HCT116 (cell line): ENCODE results near the gene FBXL19.

Experiments
- SIN3A ChIP-seq: IDR thresholded peaks from 2 replicates; pipeline ENCODE4 v1.6.1; 2012; ENCODE audit warnings: low read depth
- TF ChIP-seq, protein P1 (sequence below), 3 experiments: fragments of 200-600 bp in 1 of 3; sonication (generic) in 1 of 3; IDR thresholded peaks in 2 of 3; conservative IDR thresholded peaks in 1 of 3; 2 replicates each; pipeline ENCODE4 v1.5.1; 2012 to 2017; ENCODE audit warnings: low read depth in 2 of 3, low read length in 2 of 3, antibody characterized with exemption in 1 of 3, borderline replicate concordance in 1 of 3, control low read depth in 1 of 3, mild to moderate bottlenecking in 1 of 3, mixed read lengths in 1 of 3, mixed run types in 1 of 3, moderate library complexity in 1 of 3; ENCODE audit not compliant: insufficient read depth in 1 of 3
- TF ChIP-seq, protein P2 (sequence below): IDR thresholded peaks from 2 replicates; pipeline ENCODE4 v1.6.1; 2012

DNA sequence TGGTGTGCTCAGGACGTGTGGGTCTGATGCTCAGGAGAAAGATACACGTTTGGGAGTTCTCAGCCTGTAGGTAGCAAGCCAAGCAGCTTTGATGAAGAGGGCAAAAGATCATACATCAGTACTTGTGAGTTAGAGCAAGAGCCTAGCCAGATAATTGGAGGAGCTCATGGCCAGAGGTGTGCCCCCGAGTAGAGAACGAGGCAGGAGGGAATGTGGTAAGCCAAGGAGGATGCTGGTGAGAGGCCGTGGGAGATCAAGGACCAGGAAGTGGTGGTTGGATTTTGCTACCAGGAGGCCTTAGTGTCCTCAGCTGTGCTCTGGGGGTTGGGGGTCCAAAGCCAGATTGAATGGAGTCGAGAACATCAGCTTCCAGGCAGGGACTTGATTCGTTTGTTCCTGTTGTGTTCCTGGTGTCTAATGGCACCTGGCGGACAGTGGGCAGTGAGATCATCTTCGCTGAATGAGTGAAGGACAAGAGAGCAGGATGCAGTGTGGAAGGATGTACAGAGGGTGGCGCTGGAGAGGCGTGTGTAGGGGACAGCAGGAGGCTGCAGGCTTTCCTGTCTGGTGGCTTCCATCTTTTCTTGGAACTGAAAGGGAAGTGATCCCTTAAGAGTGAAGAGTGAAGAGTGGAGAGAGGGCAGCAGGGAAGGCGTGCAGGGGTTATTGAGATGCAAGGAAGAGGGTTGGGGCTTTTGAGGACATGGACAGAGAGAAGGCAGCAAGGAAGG is 11.6 kb downstream of the FBXL19 start:
- no peak for TF ChIP-seq SIN3A
- TF ChIP-seq, protein P1, sequence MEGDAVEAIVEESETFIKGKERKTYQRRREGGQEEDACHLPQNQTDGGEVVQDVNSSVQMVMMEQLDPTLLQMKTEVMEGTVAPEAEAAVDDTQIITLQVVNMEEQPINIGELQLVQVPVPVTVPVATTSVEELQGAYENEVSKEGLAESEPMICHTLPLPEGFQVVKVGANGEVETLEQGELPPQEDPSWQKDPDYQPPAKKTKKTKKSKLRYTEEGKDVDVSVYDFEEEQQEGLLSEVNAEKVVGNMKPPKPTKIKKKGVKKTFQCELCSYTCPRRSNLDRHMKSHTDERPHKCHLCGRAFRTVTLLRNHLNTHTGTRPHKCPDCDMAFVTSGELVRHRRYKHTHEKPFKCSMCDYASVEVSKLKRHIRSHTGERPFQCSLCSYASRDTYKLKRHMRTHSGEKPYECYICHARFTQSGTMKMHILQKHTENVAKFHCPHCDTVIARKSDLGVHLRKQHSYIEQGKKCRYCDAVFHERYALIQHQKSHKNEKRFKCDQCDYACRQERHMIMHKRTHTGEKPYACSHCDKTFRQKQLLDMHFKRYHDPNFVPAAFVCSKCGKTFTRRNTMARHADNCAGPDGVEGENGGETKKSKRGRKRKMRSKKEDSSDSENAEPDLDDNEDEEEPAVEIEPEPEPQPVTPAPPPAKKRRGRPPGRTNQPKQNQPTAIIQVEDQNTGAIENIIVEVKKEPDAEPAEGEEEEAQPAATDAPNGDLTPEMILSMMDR (IDR thresholded peaks at IDR 0.05 in 2 of 3, conservative IDR thresholded peaks at IDR 0.05 in 1 of 3; ENCODE audit: borderline replicate concordance in 1 of 3, insufficient read depth in 1 of 3, low read depth in 2 of 3, low read length in 2 of 3), result peak in 2 of 3 experiments; percentile 70 to 76; a peak in 5 of 6 replicates
- TF ChIP-seq, protein P2, sequence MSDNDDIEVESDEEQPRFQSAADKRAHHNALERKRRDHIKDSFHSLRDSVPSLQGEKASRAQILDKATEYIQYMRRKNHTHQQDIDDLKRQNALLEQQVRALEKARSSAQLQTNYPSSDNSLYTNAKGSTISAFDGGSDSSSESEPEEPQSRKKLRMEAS, result no peak
